Stimulated activated CD8-positive, alpha-beta memory T cell treated with anti-CD3 and anti-CD28 coated beads, Interleukin-7, amount 100 ng/mL, for 4 hours (primary cell): Measurements from ENCODE around the gene MXRA8.

Experiments used
- DNase-seq, 2 donors: peaks; one replicate each; pipeline ENCODE4 v3.0.0-alpha.2; 2020; ENCODE audit warnings: low read depth in 2 of 2

The MXRA8 gene

GRCh38 chr1:1367315-1367714 is 9.0 kb upstream of the MXRA8 start:
- DNase-seq: no peak

- no peak for DNase-seq
These were observed 8.3 kb upstream of the MXRA8 start for GRCh38 chr1:1366699-1367066.

- DNase-seq: no peak
These were observed 7.7 kb upstream of the MXRA8 start for GRCh38 chr1:1365875-1366698.

- no peak for DNase-seq
These were observed 5.9 kb upstream of the MXRA8 start for GRCh38 chr1:1364266-1364665.

- DNase-seq: no peak
These were observed 3.6 kb upstream of the MXRA8 start for GRCh38 chr1:1361982-1362423.

- no peak for DNase-seq
These were observed 3.1 kb upstream of the MXRA8 start for GRCh38 chr1:1361233-1361981.

- no peak for DNase-seq
These were observed 2.3 kb upstream of the MXRA8 start for GRCh38 chr1:1360506-1361169.

GRCh38 chr1:1359664-1360468 is 1.5 kb upstream of the MXRA8 start:
- no peak for DNase-seq

- DNase-seq: no peak
These were observed 931 bp upstream of the MXRA8 start for GRCh38 chr1:1359308-1359663.

GRCh38 chr1:1357871-1358432 is 403 bp downstream of the MXRA8 start:
- DNase-seq: no peak

- no peak for DNase-seq
These were observed 1.5 kb downstream of the MXRA8 start for GRCh38 chr1:1356796-1357401.

GRCh38 chr1:1356166-1356795 is 2.1 kb downstream of the MXRA8 start:
- DNase-seq: no peak

GRCh38 chr1:1355416-1355815 is 2.9 kb downstream of the MXRA8 start:
- no peak for DNase-seq

- DNase-seq: no peak
These were observed 3.8 kb downstream of the MXRA8 start for GRCh38 chr1:1354271-1355247.

GRCh38 chr1:1353389-1354151 is 4.8 kb downstream of the MXRA8 start:
- DNase-seq: no peak

- DNase-seq: no peak
These were observed 5.5 kb downstream of the MXRA8 start for GRCh38 chr1:1352786-1353388.

- DNase-seq: no peak
These were observed 6.6 kb downstream of the MXRA8 start for GRCh38 chr1:1351511-1352427.
